K562 (cell line): Measurements from ENCODE around the gene IPP. TPM values are rescaled to one million over a fixed set of nuclear protein-coding genes. Genes with fewer than 3 reads are reported as not detected.

Source experiments
- BCLAF1 ChIP-seq, 2 experiments: fragments of 450-650 bp in 1 of 2; IDR thresholded peaks; 2 replicates each; pipeline ENCODE4 v1.6.1; 2011 to 2017; ENCODE audit warnings: low read depth in 2 of 2, antibody characterized with exemption in 1 of 2, borderline replicate concordance in 1 of 2, low read length in 1 of 2, mild to moderate bottlenecking in 1 of 2, mixed read lengths in 1 of 2; ENCODE audit not compliant: control insufficient read depth in 1 of 2
- BCOR ChIP-seq: fragments of 450-650 bp; IDR thresholded peaks from 2 replicates; pipeline ENCODE4 v1.6.1; 2016
- KAT8 ChIP-seq: fragments of 450-650 bp; IDR thresholded peaks from 2 replicates; pipeline ENCODE4 v1.6.1; 2016; ENCODE audit warnings: low read depth, mild to moderate bottlenecking
- MTA1 ChIP-seq: fragments of 450-650 bp; IDR thresholded peaks from 2 replicates; pipeline ENCODE4 v1.6.1; 2017; ENCODE audit warnings: borderline replicate concordance
- NFIX ChIP-seq: fragments of 250-450 bp; sonication (Bioruptor Pico); IDR thresholded peaks from 2 replicates; pipeline ENCODE4 v1.4.0; 2020; ENCODE audit warnings: low read depth, mild to moderate bottlenecking, moderate library complexity
- NFXL1 ChIP-seq: fragments of 450-650 bp; formaldehyde crosslinking; IDR thresholded peaks from 2 replicates; pipeline ENCODE4 v1.4.0; 2021; ENCODE audit warnings: mild to moderate bottlenecking
- PATZ1 ChIP-seq: fragments of 250-450 bp; sonication (Bioruptor Pico); IDR thresholded peaks from 2 replicates; pipeline ENCODE4 v1.5.0; 2020; ENCODE audit warnings: mild to moderate bottlenecking, borderline replicate concordance
- TRIM25 ChIP-seq: fragments of 450-650 bp; IDR thresholded peaks from 2 replicates; pipeline ENCODE4 v1.7.0; 2016; ENCODE audit warnings: borderline replicate concordance
- ZNF239 ChIP-seq: fragments of 250-450 bp; sonication (Bioruptor Pico); IDR thresholded peaks from 2 replicates; pipeline ENCODE4 v1.4.0; 2020; ENCODE audit warnings: mild to moderate bottlenecking
- ZNF398 ChIP-seq: fragments of 250-450 bp; sonication (Bioruptor Pico); IDR thresholded peaks from 2 replicates; pipeline ENCODE4 v1.8.0; 2021; ENCODE audit warnings: moderate library complexity, mild to moderate bottlenecking, inconsistent platforms
- ZNF586 ChIP-seq: fragments of 450-650 bp; formaldehyde crosslinking; conservative IDR thresholded peaks from 2 replicates; pipeline ENCODE4 v1.4.0; 2020; ENCODE audit warnings: mild to moderate bottlenecking, moderate library complexity
- ZNF707 ChIP-seq: fragments of 250-450 bp; sonication (Bioruptor Pico); conservative IDR thresholded peaks from 2 replicates; pipeline ENCODE4 v1.8.0; 2022; ENCODE audit warnings: inconsistent platforms, mild to moderate bottlenecking, moderate library complexity
- polyA plus RNA-seq, 8 experiments: library from polyadenylated mRNA; depleted of rRNA in 4 of 8; stranded (reverse) in 5 of 8; unstranded in 3 of 8; fragments of >200 nt; fragmentation: Nextera tagmentation in 2 of 8; fragmentation: Illumina TruSeq in 1 of 8; extraction: Ambion mirVana in 2 of 8; extraction: Trizol in 1 of 8; gene quantifications; 2 replicates each; pipeline versions ENCODE4 v1.2.1 to v1.2.3, GENCODE V29; 2011 to 2014; ENCODE audit warnings: inconsistent platforms in 1 of 8, missing spikeins in 1 of 8
- total RNA-seq, 7 experiments: library from RNA; depleted of rRNA in 6 of 7; stranded (reverse); fragments of >200 nt in 6 of 7; fragmentation: Illumina TruSeq in 2 of 7; extraction: Trizol in 2 of 7; gene quantifications; 2 replicates each; pipeline versions ENCODE4 v1.2.1 to v1.2.3, GENCODE V29; 2011 to 2021; ENCODE audit warnings: low replicate concordance in 1 of 7

Gene IPP
- total and polyA plus RNA-seq, 9 of the 15 experiments (the other 6 are each of a cell fraction or from before 2014, with no cell fraction given) = 6.9 to 15.1 (median 9.7) TPM

GRCh38 chr1:45686288-45687013 lies 64.0 kb downstream of the IPP start, which contains the start of gene GPBP1L1 (continued):
- TF ChIP-seq MTA1 (peak; percentile 33; the same call in 1 of the 2 replicates), PATZ1 (CRISPR knock-in tag) (0 out of 2 replicates have a peak, but pooled peaks have one; percentile 36), BCLAF1 (IDR thresholded peaks at IDR 0.05; ENCODE audit: borderline replicate concordance in 1 of 2, control insufficient read depth in 1 of 2, low read depth in 2 of 2, low read length in 1 of 2) (0 out of 4 replicates have a peak, but pooled peaks of 1 of the 2 experiments have one; percentile 30), ZNF586 (CRISPR knock-in tag) (peak; percentile 50; the same call in 1 of the 2 replicates), TRIM25 (no peak), ZNF707 (CRISPR knock-in tag) (no peak), BCOR (no peak), ZNF398 (CRISPR knock-in tag) (no peak), KAT8 (peak; percentile 76; the same call in 1 of the 2 replicates), ZNF239 (CRISPR knock-in tag) (peak; percentile 28; the same call in 1 of the 2 replicates), NFIX (CRISPR knock-in tag) (no peak), NFXL1 (CRISPR knock-in tag) (peak; percentile 72; the same call in 1 of the 2 replicates)
